Stromal cell of bone marrow (primary cell): Measurements from ENCODE around the gene NR2C1.
"Not testable (repeated sequence)": the region's sequence is repeated elsewhere in the genome, so short reads cannot be mapped to it uniquely, and the experiment has no call there.

Experiments
- DNase-seq: peaks from one replicate; pipeline ENCODE4 v3.0.0-alpha.2; 2012; ENCODE audit warnings: low read depth

The NR2C1 gene

GRCh38 chr12:95002754-95003153, 70.7 kb downstream of the NR2C1 start:
- DNase-seq, result no peak

- DNase-seq, result no peak
Observed at GRCh38 chr12:94998326-94998725, 75.1 kb downstream of the NR2C1 start.

- no peak for DNase-seq
Observed at GRCh38 chr12:94997726-94998125, 75.7 kb downstream of the NR2C1 start.

GRCh38 chr12:94997061-94997460, 76.4 kb downstream of the NR2C1 start:
- no peak for DNase-seq

GRCh38 chr12:94994312-94994711, 79.1 kb downstream of the NR2C1 start:
- peak; percentile 21 for DNase-seq

GRCh38 chr12:94993855-94994254, 79.6 kb downstream of the NR2C1 start:
- DNase-seq, result not testable (repeated sequence)

- no peak for DNase-seq
Observed at GRCh38 chr12:94990222-94990621, 83.2 kb downstream of the NR2C1 start.

GRCh38 chr12:94988471-94988870, 84.9 kb downstream of the NR2C1 start:
- DNase-seq, result no peak

GRCh38 chr12:94987801-94988200, 85.6 kb downstream of the NR2C1 start:
- DNase-seq, result no peak

GRCh38 chr12:94987076-94987669, 86.2 kb downstream of the NR2C1 start:
- no peak for DNase-seq

GRCh38 chr12:94985099-94985498, 88.3 kb downstream of the NR2C1 start:
- not testable (repeated sequence) for DNase-seq

GRCh38 chr12:94983321-94983720, 90.1 kb downstream of the NR2C1 start:
- DNase-seq, result no peak

- DNase-seq, result no peak
Observed at GRCh38 chr12:94982456-94982855, 91.0 kb downstream of the NR2C1 start.

GRCh38 chr12:94980577-94980976, 92.8 kb downstream of the NR2C1 start:
- no peak for DNase-seq

GRCh38 chr12:94979941-94980340, 93.5 kb downstream of the NR2C1 start:
- no peak for DNase-seq

GRCh38 chr12:94977766-94978468, 95.5 kb downstream of the NR2C1 start:
- no peak for DNase-seq

GRCh38 chr12:94973221-94973620, 100.2 kb downstream of the NR2C1 start:
- DNase-seq, result no peak

GRCh38 chr12:94972795-94973194, 100.6 kb downstream of the NR2C1 start:
- DNase-seq, result no peak

GRCh38 chr12:94971923-94972322, 101.5 kb downstream of the NR2C1 start:
- DNase-seq, result no peak

- DNase-seq, result no peak
Observed at GRCh38 chr12:94970560-94970959, 102.9 kb downstream of the NR2C1 start.
